Heart left ventricle (tissue), 16 donors: Measurements from ENCODE around the gene ABLIM1. TPM values are rescaled to one million over a fixed set of nuclear protein-coding genes. Genes with fewer than 3 reads are reported as not detected.
A peak's percentile ranks its signal among the peaks of the same experiment; 100 is the strongest.

ENCODE experiments used
- ATAC-seq, 4 donors: fragments of 200-7000 bp; cut with Tn5 transposase; one replicate each; pipeline ENCODE4 v1.9.1; 2020 to 2022; ENCODE audit warnings: moderate library complexity in 4 of 4, mild to moderate bottlenecking in 3 of 4, moderate number of reproducible peaks in 1 of 4
- DNase-seq, 5 donors: peaks; one replicate each; pipeline ENCODE4 v3.0.0-alpha.2; 2020
- H3K27ac ChIP-seq, 12 donors: fragments of 200-600 bp; sonication (generic) in 4 of 12; one replicate each; pipeline versions ENCODE4 v1.5.0 to v1.8.0; 2016 to 2022; ENCODE audit warnings: mild to moderate bottlenecking in 2 of 12
- H3K27me3 ChIP-seq, 9 donors: fragments of 200-600 bp; sonication (generic) in 2 of 9; one replicate each; pipeline versions ENCODE4 v1.5.1 to v1.8.0; 2016 to 2022; ENCODE audit warnings: mild to moderate bottlenecking in 3 of 9
- H3K36me3 ChIP-seq, 9 donors: fragments of 200-600 bp; sonication (generic) in 2 of 9; one replicate each; pipeline versions ENCODE4 v1.5.0 to v1.8.0; 2018 to 2022; ENCODE audit warnings: mild to moderate bottlenecking in 2 of 9
- H3K4me1 ChIP-seq, 12 donors: fragments of 200-600 bp; sonication (generic) in 4 of 12; one replicate each; pipeline versions ENCODE4 v1.5.0 to v1.8.0; 2016 to 2022; ENCODE audit warnings: mild to moderate bottlenecking in 3 of 12
- H3K4me3 ChIP-seq, 12 donors: fragments of 200-600 bp; sonication (generic) in 4 of 12; one replicate each; pipeline versions ENCODE4 v1.5.0 to v1.8.0; 2017 to 2022; ENCODE audit warnings: mild to moderate bottlenecking in 9 of 12, moderate library complexity in 4 of 12
- H3K9me3 ChIP-seq, 12 donors: fragments of 200-600 bp; sonication (generic) in 4 of 12; one replicate each; pipeline versions ENCODE4 v1.5.0 to v1.8.0; 2016 to 2022; ENCODE audit warnings: mild to moderate bottlenecking in 1 of 12
- CTCF ChIP-seq, 12 donors: fragments of 200-600 bp; sonication (generic) in 4 of 12; IDR thresholded peaks; one replicate each; pipeline versions ENCODE4 v1.5.0 to v1.8.0; 2018 to 2022; ENCODE audit warnings: antibody characterized with exemption in 12 of 12, mild to moderate bottlenecking in 5 of 12
- POLR2A ChIP-seq, 2 donors: fragments of 450-650 bp; IDR thresholded peaks; one replicate each; pipeline ENCODE4 v1.6.1; 2017; ENCODE audit warnings: antibody characterized with exemption in 2 of 2, mild to moderate bottlenecking in 2 of 2, moderate library complexity in 2 of 2
- whole genome bisulfite sequencing, 4 donors: extraction: QIAGEN DNeasy Blood & Tissue Kit in 2 of 4; methylation state at CpG; one replicate each; pipeline versions ENCODE4 v1.1.5 to v1.1.7; 2013 to 2018; 5-methylcytosine and 5-hydroxymethylcytosine counted together
- intact Hi-C, 10 donors: fragments of 100-400 bp; cut with DNase I; formaldehyde crosslinking; loops; one replicate each; pipeline versions ENCODE4 v1.11.1 to v1.14.2; 2022
- polyA plus RNA-seq, 2 donors: library from polyadenylated mRNA; stranded (reverse); fragments of 200-250 nt; gene quantifications; one replicate each; pipeline ENCODE4 v1.2.3, GENCODE V29; 2013
- total RNA-seq, 9 donors: library from RNA; depleted of rRNA in 2 of 9; stranded (reverse); fragments of >200 nt in 2 of 9; fragmentation: NEBNext Ultra II Directional in 3 of 9; extraction: Animal tissue kit (Norgen Biotek cat#: 25700) in 3 of 9; gene quantifications; one replicate each; pipeline versions ENCODE4 v1.1.0 to v1.2.4, GENCODE V29; 2016 to 2023
- donor health status: ischemic (EF 13 %, LVEDD 7.1; RV severe dilation, severe dysfunction).
- donor health status: healthy with polysubstance abuse.
- donor health status: DM: no; HTN: yes; CAD: no.
- donor health status: DM: no; HTN: no; CAD: no.
- donor health status: ischemic (EF 25% LVEDD 6.9; RV normal size, moderate dysfunction).
- donor health status: ischemic (EF 25% LVEDD 5.7; RV mildly dilated, moderate dysfunction).
- donor health status: healthy.
- donor health status: DM: yes; HTN: yes; CAD: no.
- donor health status: ischemic (EF 35%, LVEDD 5.7; RV mildly dilated, moderate dysfunction).
- donor health status: nonischemic (EF 11% LVEDD 7.7; RV severe dilation, severe dysfunction).
- donor health status: DM: yes; HTN: yes; CAD: no.
- donor health status: PGD.
- donor health status: ischemic (EF 29% LVEDD 5.4; RV normal size, mild dysfunction).
- donor health status: nonischemic (EF 23%, LVEDD 6.1; RV moderate dilation, normal function).

ABLIM1 gene
- total and polyA plus RNA-seq, 11 donors: 242 to 713 (median 561) TPM

DNA sequence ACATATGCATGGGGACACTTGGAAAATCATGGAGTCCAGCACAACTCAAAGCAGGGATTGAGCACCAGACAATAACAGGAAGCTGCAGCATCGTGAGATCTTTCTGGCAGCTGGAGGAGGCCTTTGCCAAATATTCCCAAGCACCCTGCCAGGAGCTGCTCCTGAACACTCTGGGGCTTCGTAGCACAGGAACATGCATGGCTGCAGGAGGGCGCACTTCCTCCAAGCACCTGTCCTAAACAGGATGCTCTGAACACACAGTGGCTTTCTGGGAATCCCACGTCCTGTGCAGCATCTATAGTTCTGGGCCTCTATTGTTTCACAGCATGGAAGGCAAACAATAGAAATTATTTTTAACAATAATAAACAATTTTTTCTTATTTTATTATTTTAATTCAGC lies 4.1 kb downstream of the ABLIM1 start:
- H3K4me1 ChIP-seq: peaks cover 14 to 100% (median 67%) of the 10 kb centered on the region in 12 donors
- peak; percentile 45 to 80 (median 48) for ATAC-seq
- no peaks in the 10 kb centered on the region for H3K9me3 ChIP-seq
- H3K27me3 ChIP-seq: no peaks in the 10 kb centered on the region
- no peaks in the 10 kb centered on the region for H3K36me3 ChIP-seq
- intact Hi-C loops: loop anchor here in 2 of 10 donors (5.0 kb wide), 1 partner anchor 33 kb away; no protein-coding TSS in a partner anchor
- peak; percentile 62 to 70 (median 67) for DNase-seq
- H3K27ac ChIP-seq: peak overlapping the region in 11 of 12 donors; percentile 54 to 93 (median 78)
- TF ChIP-seq POLR2A (IDR thresholded peaks at IDR 0.05) (no peak), CTCF (IDR thresholded peaks at IDR 0.05) (peak in 3 of 12 donors; percentile 9 to 25 (median 17))
- no peak overlapping the region for H3K4me3 ChIP-seq
- WGBS, 4 donors: 22 to 39% (median 33%) methylated on average over 4 of the region's 4 CpGs

- no peak for DNase-seq
- WGBS, 4 donors: 35 to 43% (median 39%) methylated on average over 10 of the region's 10 CpGs
- Histone ChIP-seq H3K36me3 (no peaks in the 10 kb centered on the region), H3K27me3 (no peaks in the 10 kb centered on the region), H3K4me3 (peak overlapping the region in 1 of 12 donors; percentile 6), H3K27ac (peak overlapping the region; percentile 54 to 93 (median 79)), H3K9me3 (no peaks in the 10 kb centered on the region), H3K4me1 (peaks cover 19 to 100% (median 76%) of the 10 kb centered on the region in 12 donors)
- peak; percentile 37 to 55 (median 44) for ATAC-seq
- TF ChIP-seq POLR2A (IDR thresholded peaks at IDR 0.05) (no peak), CTCF (IDR thresholded peaks at IDR 0.05) (no peak)
- intact Hi-C loops: loop anchor here in 2 of 10 donors (5.0 kb wide), 1 partner anchor 35 kb away; no protein-coding TSS in a partner anchor
Observed at GRCh38 chr10:114652402-114653368, 5.4 kb downstream of the ABLIM1 start.

DNA sequence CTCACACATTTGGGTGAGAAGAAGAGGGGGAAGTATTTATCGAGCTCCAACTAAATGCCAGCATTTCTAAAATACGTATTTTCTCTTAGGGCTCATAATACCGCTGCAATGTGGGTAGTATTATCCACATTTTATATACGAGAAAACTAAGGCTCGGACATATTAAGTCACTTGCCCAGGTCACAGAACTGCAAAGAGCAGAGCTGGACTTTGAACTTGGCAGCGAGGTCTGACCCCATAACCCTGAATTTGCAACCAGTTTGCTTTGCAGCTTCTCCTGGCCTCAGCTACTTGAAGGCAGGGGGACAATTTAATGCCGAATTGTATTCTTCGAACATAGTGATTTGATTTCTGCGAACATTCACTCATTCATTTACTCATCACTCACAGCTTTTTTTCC lies 7.2 kb downstream of the ABLIM1 start:
- peak overlapping the region in 11 of 12 donors; percentile 60 to 93 (median 78) for H3K27ac ChIP-seq
- intact Hi-C loops: loop anchor here in 2 of 10 donors (5.0 kb wide), 1 partner anchor 36 kb away; no protein-coding TSS in a partner anchor
- TF ChIP-seq CTCF (IDR thresholded peaks at IDR 0.05): no peak
- TF ChIP-seq POLR2A (IDR thresholded peaks at IDR 0.05): no peak
- H3K36me3 ChIP-seq: no peaks in the 10 kb centered on the region
- H3K9me3 ChIP-seq: no peaks in the 10 kb centered on the region
- peaks cover 23 to 100% (median 82%) of the 10 kb centered on the region in 12 donors for H3K4me1 ChIP-seq
- DNase-seq (no peak), ATAC-seq (no peak)
- H3K27me3 ChIP-seq: no peaks in the 10 kb centered on the region
- H3K4me3 ChIP-seq: no peak overlapping the region
- 72 to 79% (median 75%) methylated on average over 9 of the region's 9 CpGs for WGBS, 4 donors

DNA sequence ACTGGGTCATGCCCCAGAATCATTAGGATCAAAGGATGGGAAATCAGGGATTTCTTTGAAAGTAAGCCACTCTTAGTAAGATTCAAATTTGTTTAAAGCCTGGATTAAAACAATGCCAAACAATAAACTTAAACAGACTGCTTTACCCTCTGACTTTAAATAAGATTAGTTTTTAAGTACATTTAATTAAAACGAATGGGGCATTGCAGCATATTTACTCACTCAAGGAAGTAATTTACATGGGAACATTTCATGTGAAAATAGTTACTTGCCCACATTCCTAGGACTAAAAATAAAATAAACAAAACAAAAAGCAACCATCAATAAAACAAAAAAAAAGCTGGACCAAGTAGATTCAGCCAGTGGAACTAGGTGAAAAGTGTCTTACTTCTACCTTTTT lies 7.8 kb downstream of the ABLIM1 start:
- Histone ChIP-seq H3K9me3 (no peaks in the 10 kb centered on the region), H3K4me1 (peaks cover 24 to 100% (median 80%) of the 10 kb centered on the region in 12 donors), H3K36me3 (no peaks in the 10 kb centered on the region), H3K27ac (peak overlapping the region; percentile 23 to 93 (median 76)), H3K27me3 (no peaks in the 10 kb centered on the region), H3K4me3 (no peak overlapping the region)
- ATAC-seq: no peak
- no peak for DNase-seq
- WGBS, 4 donors: 19 to 38% (median 24%) methylated on average over 1 of the region's 1 CpG
- intact Hi-C loops: loop anchor here in 2 of 10 donors (5.0 kb wide), 1 partner anchor 37 kb away; no protein-coding TSS in a partner anchor
- TF ChIP-seq POLR2A (IDR thresholded peaks at IDR 0.05): no peak
- TF ChIP-seq CTCF (IDR thresholded peaks at IDR 0.05): no peak
